LNCaP clone FGC (cell line): ENCODE results near the gene EMSY.

ENCODE experiments used
- DNase-seq: peaks from one replicate; pipeline ENCODE4 v3.0.0-alpha.2; 2011; ENCODE audit warnings: low read depth
- H3K4me3 ChIP-seq: 2 replicates; pipeline ENCODE4 v1.5.1; 2011; ENCODE audit warnings: mild to moderate bottlenecking, low read depth, low read length, control low read depth
- TF ChIP-seq, protein P1 (sequence below): IDR thresholded peaks from 2 replicates; pipeline ENCODE4 v1.5.1; 2012; ENCODE audit warnings: mild to moderate bottlenecking; ENCODE audit not compliant: control insufficient read depth, insufficient read depth; ENCODE audit errors: extremely low read depth

The EMSY gene

DNA sequence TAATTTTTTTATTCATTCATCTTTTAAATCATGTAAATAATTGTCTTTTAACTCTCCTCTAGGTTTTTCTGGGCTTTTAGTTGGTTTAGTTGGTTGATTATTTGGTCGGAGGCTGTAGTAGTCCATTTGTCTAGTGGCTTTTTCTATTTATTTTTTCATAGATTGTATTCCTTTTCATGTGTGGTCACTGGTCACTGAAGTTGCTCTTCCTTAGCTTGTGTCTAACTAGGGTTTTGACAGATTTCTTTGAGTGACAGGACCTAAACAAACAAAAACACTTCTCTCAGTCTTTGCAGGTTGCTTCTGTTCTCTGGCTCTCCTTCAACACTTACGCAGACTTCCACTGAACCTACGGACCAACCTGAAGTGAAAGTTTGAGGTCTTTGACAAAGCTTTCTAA, 112.6 kb downstream of the EMSY start:
- DNase-seq, result no peak
- H3K4me3 ChIP-seq, result no peak overlapping the region
- TF ChIP-seq, protein P1, sequence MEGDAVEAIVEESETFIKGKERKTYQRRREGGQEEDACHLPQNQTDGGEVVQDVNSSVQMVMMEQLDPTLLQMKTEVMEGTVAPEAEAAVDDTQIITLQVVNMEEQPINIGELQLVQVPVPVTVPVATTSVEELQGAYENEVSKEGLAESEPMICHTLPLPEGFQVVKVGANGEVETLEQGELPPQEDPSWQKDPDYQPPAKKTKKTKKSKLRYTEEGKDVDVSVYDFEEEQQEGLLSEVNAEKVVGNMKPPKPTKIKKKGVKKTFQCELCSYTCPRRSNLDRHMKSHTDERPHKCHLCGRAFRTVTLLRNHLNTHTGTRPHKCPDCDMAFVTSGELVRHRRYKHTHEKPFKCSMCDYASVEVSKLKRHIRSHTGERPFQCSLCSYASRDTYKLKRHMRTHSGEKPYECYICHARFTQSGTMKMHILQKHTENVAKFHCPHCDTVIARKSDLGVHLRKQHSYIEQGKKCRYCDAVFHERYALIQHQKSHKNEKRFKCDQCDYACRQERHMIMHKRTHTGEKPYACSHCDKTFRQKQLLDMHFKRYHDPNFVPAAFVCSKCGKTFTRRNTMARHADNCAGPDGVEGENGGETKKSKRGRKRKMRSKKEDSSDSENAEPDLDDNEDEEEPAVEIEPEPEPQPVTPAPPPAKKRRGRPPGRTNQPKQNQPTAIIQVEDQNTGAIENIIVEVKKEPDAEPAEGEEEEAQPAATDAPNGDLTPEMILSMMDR, result no peak

GRCh38 chr11:76558473-76558872, 113.7 kb downstream of the EMSY start:
- TF ChIP-seq, protein P1, result no peak
- no peak overlapping the region for H3K4me3 ChIP-seq
- DNase-seq, result no peak

- no peak for DNase-seq
- TF ChIP-seq, protein P1, result no peak
- H3K4me3 ChIP-seq, result no peak overlapping the region
Observed at GRCh38 chr11:76558891-76559290, 114.1 kb downstream of the EMSY start.

GRCh38 chr11:76559346-76559745, 114.5 kb downstream of the EMSY start:
- TF ChIP-seq, protein P1, result no peak
- DNase-seq, result no peak
- H3K4me3 ChIP-seq, result no peak overlapping the region

DNA sequence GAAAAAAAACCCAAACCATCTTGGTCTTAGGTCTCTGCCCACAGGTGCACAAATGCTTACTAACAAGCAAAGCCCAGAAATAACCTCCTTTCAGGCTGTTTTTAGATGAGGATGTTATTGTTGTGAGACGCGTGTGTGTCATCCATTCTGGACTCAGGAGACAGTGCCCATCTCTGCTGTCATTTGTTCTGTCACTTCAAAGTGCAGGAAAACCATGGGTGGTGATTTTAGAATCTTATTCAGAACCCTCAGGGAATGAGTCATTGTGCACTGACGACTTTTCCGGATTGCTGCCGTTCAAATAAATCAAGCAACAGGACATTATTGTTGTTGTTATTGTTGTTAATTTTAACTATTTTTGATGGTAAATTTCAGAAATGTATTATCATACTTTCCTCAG, 115.4 kb downstream of the EMSY start:
- TF ChIP-seq, protein P1, result no peak
- H3K4me3 ChIP-seq, result no peak overlapping the region
- no peak for DNase-seq

DNA sequence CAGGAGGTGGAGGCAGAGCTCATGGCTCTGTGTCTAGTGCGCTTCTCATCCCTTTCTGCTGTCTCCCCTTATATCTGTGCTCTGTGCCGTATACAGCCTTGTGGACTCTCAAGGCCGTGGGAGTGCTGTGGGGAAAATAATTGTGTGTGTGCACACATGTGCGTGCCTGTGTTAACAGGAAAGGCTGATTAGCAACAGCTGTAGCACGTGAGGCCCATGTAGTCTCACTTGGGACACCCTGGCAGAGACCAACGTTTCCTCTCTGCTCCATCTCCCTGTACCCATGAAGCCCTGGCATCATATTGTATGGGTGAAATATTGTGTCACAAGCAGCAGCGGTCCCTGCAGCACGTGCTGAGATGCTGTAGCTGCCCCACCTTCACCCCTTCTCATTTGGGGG, 116.4 kb downstream of the EMSY start:
- TF ChIP-seq, protein P1, result no peak
- no peak overlapping the region for H3K4me3 ChIP-seq

DNA sequence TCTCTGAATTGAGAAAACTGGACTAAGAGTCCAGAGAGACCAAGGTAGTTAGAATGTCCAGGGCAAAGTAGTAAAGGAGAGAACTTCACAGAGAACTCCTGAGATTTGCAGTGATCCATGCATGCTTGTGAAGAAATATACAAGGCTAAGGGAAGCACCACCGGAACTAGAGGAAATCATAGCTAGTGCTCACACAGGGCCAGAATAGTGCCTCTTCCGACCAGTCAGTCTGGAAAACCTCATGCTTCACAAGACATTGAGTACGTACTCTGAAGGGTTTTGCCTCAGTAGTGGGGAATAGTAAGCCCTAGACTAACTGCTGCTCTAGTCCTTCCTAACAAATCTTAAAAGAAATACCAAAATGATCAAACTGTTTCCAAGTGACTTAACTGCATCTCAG, 117.7 kb downstream of the EMSY start:
- H3K4me3 ChIP-seq, result no peak overlapping the region
- TF ChIP-seq, protein P1, result no peak
- no peak for DNase-seq

More for the DNA sequence above, 116.4 kb downstream of the EMSY start:
- no peak for DNase-seq
